NB4 (cell line): ENCODE measurements around the gene PIPOX.

ENCODE experiments used
- POLR2A ChIP-seq: IDR thresholded peaks from 2 replicates; pipeline ENCODE4 v1.6.1; 2011; ENCODE audit warnings: mild to moderate bottlenecking; ENCODE audit not compliant: insufficient read length; ENCODE audit errors: extremely low read depth
- TF ChIP-seq, protein P1 (sequence below): IDR thresholded peaks from one replicate; pipeline ENCODE4 v1.5.1; 2012; ENCODE audit warnings: low read depth, low read length

DNA sequence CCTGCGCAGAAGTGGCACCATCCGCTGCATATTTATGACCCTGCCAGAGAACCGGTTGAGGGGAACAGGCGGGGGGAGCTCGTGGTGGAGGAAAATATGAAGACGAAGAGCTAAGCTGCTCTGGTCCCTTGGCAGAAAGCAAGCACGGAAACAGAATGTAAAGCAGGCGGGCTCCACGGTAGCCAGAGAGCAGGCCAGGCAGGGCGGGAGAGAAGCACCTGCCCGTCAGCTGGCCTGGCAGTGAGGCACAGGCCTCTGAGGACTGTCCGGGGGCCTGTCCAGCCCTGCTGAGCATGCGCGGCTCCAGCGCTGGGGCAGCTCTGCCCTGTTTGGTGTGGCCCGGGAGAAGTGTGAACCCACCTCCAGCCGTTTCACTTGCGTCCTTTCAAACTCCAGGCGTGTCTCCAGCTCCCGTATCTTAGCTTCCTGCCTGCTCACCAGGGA, 46.7 kb downstream of the PIPOX start:
- TF ChIP-seq, protein P1, sequence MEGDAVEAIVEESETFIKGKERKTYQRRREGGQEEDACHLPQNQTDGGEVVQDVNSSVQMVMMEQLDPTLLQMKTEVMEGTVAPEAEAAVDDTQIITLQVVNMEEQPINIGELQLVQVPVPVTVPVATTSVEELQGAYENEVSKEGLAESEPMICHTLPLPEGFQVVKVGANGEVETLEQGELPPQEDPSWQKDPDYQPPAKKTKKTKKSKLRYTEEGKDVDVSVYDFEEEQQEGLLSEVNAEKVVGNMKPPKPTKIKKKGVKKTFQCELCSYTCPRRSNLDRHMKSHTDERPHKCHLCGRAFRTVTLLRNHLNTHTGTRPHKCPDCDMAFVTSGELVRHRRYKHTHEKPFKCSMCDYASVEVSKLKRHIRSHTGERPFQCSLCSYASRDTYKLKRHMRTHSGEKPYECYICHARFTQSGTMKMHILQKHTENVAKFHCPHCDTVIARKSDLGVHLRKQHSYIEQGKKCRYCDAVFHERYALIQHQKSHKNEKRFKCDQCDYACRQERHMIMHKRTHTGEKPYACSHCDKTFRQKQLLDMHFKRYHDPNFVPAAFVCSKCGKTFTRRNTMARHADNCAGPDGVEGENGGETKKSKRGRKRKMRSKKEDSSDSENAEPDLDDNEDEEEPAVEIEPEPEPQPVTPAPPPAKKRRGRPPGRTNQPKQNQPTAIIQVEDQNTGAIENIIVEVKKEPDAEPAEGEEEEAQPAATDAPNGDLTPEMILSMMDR = no peak
- TF ChIP-seq POLR2A = no peak
